ENCODE measurements around the gene ANG.

DNA sequence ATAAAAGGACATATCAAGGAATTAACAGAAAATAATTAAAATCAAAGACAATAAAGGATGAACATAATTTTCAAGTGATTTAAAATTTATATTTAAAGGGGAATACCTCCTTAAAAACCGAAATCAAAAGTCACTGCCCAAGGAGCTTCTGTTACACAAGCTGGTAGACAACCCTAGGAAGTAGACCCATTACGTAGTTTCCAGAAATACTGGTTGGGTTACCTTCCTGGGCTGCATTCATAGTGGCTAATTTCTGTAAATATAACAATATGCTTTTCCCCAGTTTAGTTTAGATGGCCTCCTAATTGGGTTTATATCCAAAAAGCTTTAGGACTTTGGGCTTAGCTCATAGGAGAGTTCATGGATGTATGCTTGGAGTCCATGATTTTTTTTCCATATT lies 55.0 kb downstream of the ANG start:
- TF ChIP-seq, protein P1, sequence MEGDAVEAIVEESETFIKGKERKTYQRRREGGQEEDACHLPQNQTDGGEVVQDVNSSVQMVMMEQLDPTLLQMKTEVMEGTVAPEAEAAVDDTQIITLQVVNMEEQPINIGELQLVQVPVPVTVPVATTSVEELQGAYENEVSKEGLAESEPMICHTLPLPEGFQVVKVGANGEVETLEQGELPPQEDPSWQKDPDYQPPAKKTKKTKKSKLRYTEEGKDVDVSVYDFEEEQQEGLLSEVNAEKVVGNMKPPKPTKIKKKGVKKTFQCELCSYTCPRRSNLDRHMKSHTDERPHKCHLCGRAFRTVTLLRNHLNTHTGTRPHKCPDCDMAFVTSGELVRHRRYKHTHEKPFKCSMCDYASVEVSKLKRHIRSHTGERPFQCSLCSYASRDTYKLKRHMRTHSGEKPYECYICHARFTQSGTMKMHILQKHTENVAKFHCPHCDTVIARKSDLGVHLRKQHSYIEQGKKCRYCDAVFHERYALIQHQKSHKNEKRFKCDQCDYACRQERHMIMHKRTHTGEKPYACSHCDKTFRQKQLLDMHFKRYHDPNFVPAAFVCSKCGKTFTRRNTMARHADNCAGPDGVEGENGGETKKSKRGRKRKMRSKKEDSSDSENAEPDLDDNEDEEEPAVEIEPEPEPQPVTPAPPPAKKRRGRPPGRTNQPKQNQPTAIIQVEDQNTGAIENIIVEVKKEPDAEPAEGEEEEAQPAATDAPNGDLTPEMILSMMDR (IDR thresholded peaks at IDR 0.05; ENCODE audit: low read depth, low read length): no peak
- TF ChIP-seq EZH2phosphoT487 (IDR thresholded peaks at IDR 0.05; ENCODE audit: low read depth): no peak
